Sigmoid colon (tissue), 4 donors: Measurements from ENCODE around the gene C19orf25.

Experiments used
- EP300 ChIP-seq, 4 donors: sonication (generic); formaldehyde crosslinking; IDR thresholded peaks; one replicate each; pipeline ENCODE4 v1.6.1; 2017; ENCODE audit warnings: antibody characterized with exemption in 4 of 4
- POLR2A ChIP-seq, 2 donors: fragments of 450-650 bp; IDR thresholded peaks; one replicate each; pipeline ENCODE4 v1.6.1; 2016; ENCODE audit warnings: antibody characterized with exemption in 2 of 2, mild to moderate bottlenecking in 2 of 2, moderate library complexity in 2 of 2
- TF ChIP-seq, protein P1 (sequence below), 4 experiments: fragments of 450-650 bp in 3 of 4; fragments of 200-600 bp in 1 of 4; IDR thresholded peaks; one replicate each; pipeline ENCODE4 v1.5.1; 2016 to 2019; ENCODE audit warnings: antibody characterized with exemption in 4 of 4, mild to moderate bottlenecking in 3 of 4, moderate library complexity in 2 of 4

DNA sequence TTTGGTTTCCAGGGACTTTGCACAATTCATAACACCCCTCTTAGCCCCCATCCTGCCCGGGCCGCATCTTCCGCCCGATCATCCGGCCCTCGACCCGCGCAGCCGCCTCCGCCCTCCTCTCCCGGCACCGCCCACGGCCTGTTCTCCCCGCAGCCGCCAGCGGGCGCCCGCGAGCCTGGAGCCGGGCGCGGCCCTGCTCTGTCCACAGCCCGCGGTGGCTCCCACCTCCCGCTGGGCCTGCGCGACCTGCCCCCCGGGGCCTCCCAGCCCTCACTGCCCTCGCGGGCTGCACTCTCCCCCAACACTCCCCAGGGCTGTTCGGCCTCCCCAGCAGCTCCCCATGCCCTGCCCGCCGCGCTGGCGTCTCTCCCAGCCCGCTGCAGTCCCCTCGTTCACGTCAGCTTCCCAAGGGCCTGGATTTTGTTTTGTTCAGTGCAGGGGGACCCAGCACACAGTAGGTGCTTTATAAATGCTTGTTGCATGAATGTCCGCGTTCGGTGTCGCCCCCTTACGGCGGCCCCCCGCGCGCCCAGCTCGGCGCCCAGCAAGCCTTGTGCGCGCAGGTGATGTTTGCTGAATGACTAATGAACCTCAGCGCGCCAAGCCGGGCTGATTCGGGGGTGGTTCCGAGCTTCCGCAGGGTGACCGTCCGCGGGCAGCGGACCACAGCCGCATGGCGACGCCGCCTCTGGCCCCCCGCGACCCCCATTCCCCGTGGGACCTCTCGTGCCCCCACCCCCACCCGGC is 33.7 kb downstream of the C19orf25 start:
- TF ChIP-seq EP300 (IDR thresholded peaks at IDR 0.05) (no peak), POLR2A (IDR thresholded peaks at IDR 0.05) (no peak)
- TF ChIP-seq, protein P1, sequence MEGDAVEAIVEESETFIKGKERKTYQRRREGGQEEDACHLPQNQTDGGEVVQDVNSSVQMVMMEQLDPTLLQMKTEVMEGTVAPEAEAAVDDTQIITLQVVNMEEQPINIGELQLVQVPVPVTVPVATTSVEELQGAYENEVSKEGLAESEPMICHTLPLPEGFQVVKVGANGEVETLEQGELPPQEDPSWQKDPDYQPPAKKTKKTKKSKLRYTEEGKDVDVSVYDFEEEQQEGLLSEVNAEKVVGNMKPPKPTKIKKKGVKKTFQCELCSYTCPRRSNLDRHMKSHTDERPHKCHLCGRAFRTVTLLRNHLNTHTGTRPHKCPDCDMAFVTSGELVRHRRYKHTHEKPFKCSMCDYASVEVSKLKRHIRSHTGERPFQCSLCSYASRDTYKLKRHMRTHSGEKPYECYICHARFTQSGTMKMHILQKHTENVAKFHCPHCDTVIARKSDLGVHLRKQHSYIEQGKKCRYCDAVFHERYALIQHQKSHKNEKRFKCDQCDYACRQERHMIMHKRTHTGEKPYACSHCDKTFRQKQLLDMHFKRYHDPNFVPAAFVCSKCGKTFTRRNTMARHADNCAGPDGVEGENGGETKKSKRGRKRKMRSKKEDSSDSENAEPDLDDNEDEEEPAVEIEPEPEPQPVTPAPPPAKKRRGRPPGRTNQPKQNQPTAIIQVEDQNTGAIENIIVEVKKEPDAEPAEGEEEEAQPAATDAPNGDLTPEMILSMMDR (IDR thresholded peaks at IDR 0.05): peak; percentile 29 to 98 (median 65)
